ENCODE results near the gene FBXW7. TPM values are rescaled to one million over a fixed set of nuclear protein-coding genes. Genes with fewer than 3 reads are reported as not detected.
A peak's percentile ranks its signal among the peaks of the same experiment; 100 is the strongest.

FBXW7 gene
- total and polyA plus RNA-seq, 2 donors (not counting 1 experiment from before 2014, with no cell fraction given), result 16.3 to 68.7 TPM

- no peaks in the 10 kb centered on the region for H3K9me3 ChIP-seq (ENCODE audit: control insufficient read depth, insufficient read depth, low read depth, low read length)
- H3K36me3 ChIP-seq (ENCODE audit: control insufficient read depth, insufficient read depth, low read length), result no peaks in the 10 kb centered on the region
- H3K4me2 ChIP-seq (ENCODE audit: extremely low read depth, insufficient read depth, low read length), result no peak overlapping the region
- no peaks in the 10 kb centered on the region for H3K79me2 ChIP-seq (ENCODE audit: control insufficient read depth, insufficient read depth, low read length)
- H2AFZ ChIP-seq (ENCODE audit: low read length), result no peak overlapping the region
- TF ChIP-seq EZH2 (IDR thresholded peaks at IDR 0.05; ENCODE audit: low read length, missing control alignments), result no peak
- TF ChIP-seq CTCF (conservative IDR thresholded peaks at IDR 0.05 in 1 of 2, IDR thresholded peaks at IDR 0.05 in 1 of 2; ENCODE audit: low read depth in 1 of 2, low read length in 2 of 2), result no peak
- no peaks in the 10 kb centered on the region for H3K27me3 ChIP-seq (ENCODE audit: control insufficient read depth, insufficient read depth, low read length)
- H3K27ac ChIP-seq (ENCODE audit: insufficient read depth, low read length), result no peak overlapping the region
- H3K4me1 ChIP-seq (ENCODE audit: control insufficient read depth, extremely low read depth, insufficient read depth, low read length), result no peaks in the 10 kb centered on the region
- no peak for DNase-seq (ENCODE audit: low read depth in 2 of 2)
- H3K4me3 ChIP-seq (replicated peaks in 1 of 4; ENCODE audit: control extremely low read depth in 1 of 4, insufficient read depth in 1 of 4, low read depth in 3 of 4, low read length in 4 of 4), result no peak overlapping the region
- H4K20me1 ChIP-seq (ENCODE audit: control insufficient read depth, extremely low read depth, insufficient read depth, low read length), result no peaks in the 10 kb centered on the region
- no peak overlapping the region for H3K9ac ChIP-seq (ENCODE audit: insufficient read depth, low read length)
These were observed 229.4 kb downstream of the FBXW7 start for GRCh38 chr4:152306541-152306940.

- H4K20me1 ChIP-seq (ENCODE audit: control insufficient read depth, extremely low read depth, insufficient read depth, low read length), result no peaks in the 10 kb centered on the region
- no peaks in the 10 kb centered on the region for H3K27me3 ChIP-seq (ENCODE audit: control insufficient read depth, insufficient read depth, low read length)
- H3K4me3 ChIP-seq (replicated peaks in 1 of 4; ENCODE audit: control extremely low read depth in 1 of 4, insufficient read depth in 1 of 4, low read depth in 3 of 4, low read length in 4 of 4), result no peak overlapping the region
- no peak overlapping the region for H2AFZ ChIP-seq (ENCODE audit: low read length)
- H3K27ac ChIP-seq (ENCODE audit: insufficient read depth, low read length), result no peak overlapping the region
- H3K9me3 ChIP-seq (ENCODE audit: control insufficient read depth, insufficient read depth, low read depth, low read length), result no peaks in the 10 kb centered on the region
- DNase-seq (ENCODE audit: low read depth in 2 of 2), result peak in 1 of 2 donors; percentile 38
- H3K9ac ChIP-seq (ENCODE audit: insufficient read depth, low read length), result no peak overlapping the region
- H3K4me1 ChIP-seq (ENCODE audit: control insufficient read depth, extremely low read depth, insufficient read depth, low read length), result no peaks in the 10 kb centered on the region
- H3K79me2 ChIP-seq (ENCODE audit: control insufficient read depth, insufficient read depth, low read length), result no peaks in the 10 kb centered on the region
- TF ChIP-seq EZH2 (IDR thresholded peaks at IDR 0.05; ENCODE audit: low read length, missing control alignments), result no peak
- H3K36me3 ChIP-seq (ENCODE audit: control insufficient read depth, insufficient read depth, low read length), result no peaks in the 10 kb centered on the region
- H3K4me2 ChIP-seq (ENCODE audit: extremely low read depth, insufficient read depth, low read length), result no peak overlapping the region
These were observed 231.7 kb downstream of the FBXW7 start for GRCh38 chr4:152304220-152304619.

GRCh38 chr4:152301381-152301780 lies 234.5 kb downstream of the FBXW7 start:
- no peaks in the 10 kb centered on the region for H3K4me1 ChIP-seq (ENCODE audit: control insufficient read depth, extremely low read depth, insufficient read depth, low read length)
- H3K4me3 ChIP-seq (replicated peaks in 1 of 4; ENCODE audit: control extremely low read depth in 1 of 4, insufficient read depth in 1 of 4, low read depth in 3 of 4, low read length in 4 of 4), result no peak overlapping the region
- no peak overlapping the region for H3K4me2 ChIP-seq (ENCODE audit: extremely low read depth, insufficient read depth, low read length)
- H3K27me3 ChIP-seq (ENCODE audit: control insufficient read depth, insufficient read depth, low read length), result no peaks in the 10 kb centered on the region
- H3K27ac ChIP-seq (ENCODE audit: insufficient read depth, low read length), result no peak overlapping the region
- DNase-seq (ENCODE audit: low read depth in 2 of 2), result no peak
- H3K9ac ChIP-seq (ENCODE audit: insufficient read depth, low read length), result no peak overlapping the region
- no peaks in the 10 kb centered on the region for H3K79me2 ChIP-seq (ENCODE audit: control insufficient read depth, insufficient read depth, low read length)
- no peaks in the 10 kb centered on the region for H3K9me3 ChIP-seq (ENCODE audit: control insufficient read depth, insufficient read depth, low read depth, low read length)
- no peaks in the 10 kb centered on the region for H3K36me3 ChIP-seq (ENCODE audit: control insufficient read depth, insufficient read depth, low read length)
- no peaks in the 10 kb centered on the region for H4K20me1 ChIP-seq (ENCODE audit: control insufficient read depth, extremely low read depth, insufficient read depth, low read length)
- no peak overlapping the region for H2AFZ ChIP-seq (ENCODE audit: low read length)
- TF ChIP-seq CTCF (conservative IDR thresholded peaks at IDR 0.05 in 1 of 2, IDR thresholded peaks at IDR 0.05 in 1 of 2; ENCODE audit: low read depth in 1 of 2, low read length in 2 of 2) (no peak), EZH2 (IDR thresholded peaks at IDR 0.05; ENCODE audit: low read length, missing control alignments) (no peak)
